Measurements from ENCODE around the gene DNAJC16. TPM values are rescaled to one million over a fixed set of nuclear protein-coding genes. Genes with fewer than 3 reads are reported as not detected.

DNAJC16 gene
- total and polyA plus RNA-seq, 2 of the 13 experiments (the other 11 are each of a cell fraction or from before 2014, with no cell fraction given) = 11.4 to 15.4 TPM

DNA sequence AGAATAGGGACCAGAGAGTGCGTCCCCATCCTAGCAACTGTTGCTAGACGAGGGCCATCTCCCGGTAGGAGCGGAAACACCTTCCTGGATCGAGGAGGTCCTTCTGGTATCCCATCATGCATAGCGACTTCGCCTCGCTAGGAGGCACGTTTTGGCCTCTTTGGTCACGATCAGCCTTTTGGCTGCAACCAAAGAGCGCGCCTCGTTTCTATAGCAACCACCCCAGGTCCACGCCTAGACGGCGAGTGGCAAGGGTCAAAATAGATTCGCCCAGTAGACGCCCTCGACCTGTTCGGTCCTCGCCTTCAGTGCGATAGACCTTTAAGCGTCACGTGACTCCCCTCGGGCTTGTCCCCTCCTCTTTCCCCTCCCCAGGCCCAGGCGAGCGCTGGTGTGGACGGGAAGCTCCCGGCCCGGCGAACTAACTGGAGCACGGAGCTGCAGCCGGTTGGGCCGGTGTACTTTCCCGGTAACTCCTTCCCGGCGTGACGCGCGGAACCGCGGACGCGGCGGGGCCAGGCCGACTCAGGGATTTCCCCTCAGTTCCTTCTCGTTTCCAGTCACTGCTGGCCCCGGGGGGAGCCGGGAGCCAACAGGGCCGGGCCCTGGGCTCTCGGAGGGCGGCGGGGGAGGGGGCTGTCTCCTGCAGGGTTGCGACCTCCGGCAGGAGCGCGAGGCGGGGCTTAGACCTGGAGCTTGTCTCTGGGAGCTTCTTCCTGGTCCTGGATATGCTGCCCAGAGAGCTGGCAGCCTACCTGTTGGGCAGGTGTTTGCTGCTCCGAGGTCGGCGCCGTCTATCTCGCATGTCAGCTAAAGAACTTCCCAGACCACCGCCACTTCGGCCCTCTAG lies at the start of gene DNAJC16 (continued):
- TF ChIP-seq, protein P1, sequence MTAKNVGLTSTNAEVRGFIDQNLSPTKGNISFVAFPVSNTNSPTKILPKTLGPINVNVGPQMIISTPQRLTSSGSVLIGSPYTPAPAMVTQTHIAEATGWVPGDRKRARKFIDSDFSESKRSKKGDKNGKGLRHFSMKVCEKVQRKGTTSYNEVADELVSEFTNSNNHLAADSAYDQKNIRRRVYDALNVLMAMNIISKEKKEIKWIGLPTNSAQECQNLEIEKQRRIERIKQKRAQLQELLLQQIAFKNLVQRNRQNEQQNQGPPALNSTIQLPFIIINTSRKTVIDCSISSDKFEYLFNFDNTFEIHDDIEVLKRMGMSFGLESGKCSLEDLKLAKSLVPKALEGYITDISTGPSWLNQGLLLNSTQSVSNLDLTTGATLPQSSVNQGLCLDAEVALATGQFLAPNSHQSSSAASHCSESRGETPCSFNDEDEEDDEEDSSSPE (CRISPR knock-in tag; IDR thresholded peaks at IDR 0.05) = peak; percentile 71
- TF ChIP-seq POLR2G (IDR thresholded peaks at IDR 0.05; ENCODE audit: low read depth, low read length) = peak; percentile 92
- TF ChIP-seq BORCS8-MEF2B (CRISPR knock-in tag; IDR thresholded peaks at IDR 0.05) = peak; percentile 81
- no peak for TF ChIP-seq ATRX (CRISPR knock-in tag; IDR thresholded peaks at IDR 0.05; ENCODE audit: borderline replicate concordance)
- no peak for TF ChIP-seq FOSL1 (CRISPR knock-in tag; IDR thresholded peaks at IDR 0.05; ENCODE audit: borderline replicate concordance)
- TF ChIP-seq ONECUT2 (CRISPR knock-in tag; IDR thresholded peaks at IDR 0.05) = no peak
- no peak for TF ChIP-seq MLLT10 (CRISPR knock-in tag; IDR thresholded peaks at IDR 0.05)
- 0 out of 2 replicates have a peak, but pooled peaks have one; percentile 48 for TF ChIP-seq ATF7-NPFF (CRISPR knock-in tag; IDR thresholded peaks at IDR 0.05; ENCODE audit: low read depth)
- TF ChIP-seq STAG1 (CRISPR knock-in tag; IDR thresholded peaks at IDR 0.05) = no peak
- 0 out of 2 replicates have a peak, but pooled peaks have one; percentile 78 for TF ChIP-seq ZNF546 (CRISPR knock-in tag; conservative IDR thresholded peaks at IDR 0.05)
- no peak for TF ChIP-seq ZNF558 (CRISPR knock-in tag; IDR thresholded peaks at IDR 0.05; ENCODE audit: borderline replicate concordance)
- TF ChIP-seq ATF7 (IDR thresholded peaks at IDR 0.05) = no peak
- TF ChIP-seq ATF7 (CRISPR knock-in tag; IDR thresholded peaks at IDR 0.05) = peak; percentile 68
- TF ChIP-seq ZFP62 (CRISPR knock-in tag; IDR thresholded peaks at IDR 0.05) = no peak
- peak; percentile 88 for TF ChIP-seq ELF1 (CRISPR knock-in tag; IDR thresholded peaks at IDR 0.05)
- TF ChIP-seq IRX3 (CRISPR knock-in tag; IDR thresholded peaks at IDR 0.05; ENCODE audit: borderline replicate concordance, low read depth) = no peak
- TF ChIP-seq, protein P2, sequence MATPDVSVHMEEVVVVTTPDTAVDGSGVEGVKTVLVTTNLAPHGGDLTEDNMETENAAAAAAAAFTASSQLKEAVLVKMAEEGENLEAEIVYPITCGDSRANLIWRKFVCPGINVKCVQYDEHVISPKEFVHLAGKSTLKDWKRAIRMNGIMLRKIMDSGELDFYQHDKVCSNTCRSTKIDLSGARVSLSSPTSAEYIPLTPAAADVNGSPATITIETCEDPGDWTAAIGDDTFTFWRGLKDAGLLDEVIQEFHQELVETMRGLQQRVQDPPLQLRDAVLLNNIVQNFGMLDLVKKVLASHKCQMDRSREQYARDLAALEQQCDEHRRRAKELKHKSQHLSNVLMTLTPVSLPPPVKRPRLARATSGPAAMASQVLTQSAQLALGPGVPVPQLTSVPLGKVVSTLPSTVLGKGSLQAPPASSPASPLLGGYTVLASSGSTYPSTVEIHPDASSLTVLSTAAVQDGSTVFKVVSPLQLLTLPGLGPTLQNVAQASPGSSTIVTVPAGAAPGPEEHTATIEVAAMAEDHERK (CRISPR knock-in tag; IDR thresholded peaks at IDR 0.05; ENCODE audit: low read depth) = peak; percentile 93
- no peak for TF ChIP-seq ATM (IDR thresholded peaks at IDR 0.05; ENCODE audit: borderline replicate concordance)
- TF ChIP-seq MAZ (IDR thresholded peaks at IDR 0.05; ENCODE audit: borderline replicate concordance, low read depth, low read length) = peak; percentile 94
- peak; percentile 96 for TF ChIP-seq MAZ (CRISPR knock-in tag; IDR thresholded peaks at IDR 0.05; ENCODE audit: low read depth)
- no peak; the same call in 1 of the 2 replicates for TF ChIP-seq ETV6 (CRISPR knock-in tag; conservative IDR thresholded peaks at IDR 0.05)
- no peak for TF ChIP-seq ZNF703 (CRISPR knock-in tag; IDR thresholded peaks at IDR 0.05; ENCODE audit: borderline replicate concordance)
- TF ChIP-seq, protein P3, sequence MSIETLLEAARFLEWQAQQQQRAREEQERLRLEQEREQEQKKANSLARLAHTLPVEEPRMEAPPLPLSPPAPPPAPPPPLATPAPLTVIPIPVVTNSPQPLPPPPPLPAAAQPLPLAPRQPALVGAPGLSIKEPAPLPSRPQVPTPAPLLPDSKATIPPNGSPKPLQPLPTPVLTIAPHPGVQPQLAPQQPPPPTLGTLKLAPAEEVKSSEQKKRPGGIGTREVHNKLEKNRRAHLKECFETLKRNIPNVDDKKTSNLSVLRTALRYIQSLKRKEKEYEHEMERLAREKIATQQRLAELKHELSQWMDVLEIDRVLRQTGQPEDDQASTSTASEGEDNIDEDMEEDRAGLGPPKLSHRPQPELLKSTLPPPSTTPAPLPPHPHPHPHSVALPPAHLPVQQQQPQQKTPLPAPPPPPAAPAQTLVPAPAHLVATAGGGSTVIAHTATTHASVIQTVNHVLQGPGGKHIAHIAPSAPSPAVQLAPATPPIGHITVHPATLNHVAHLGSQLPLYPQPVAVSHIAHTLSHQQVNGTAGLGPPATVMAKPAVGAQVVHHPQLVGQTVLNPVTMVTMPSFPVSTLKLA (IDR thresholded peaks at IDR 0.05) = peak; percentile 92
- TF ChIP-seq ZNF317 (CRISPR knock-in tag; IDR thresholded peaks at IDR 0.05) = no peak
- TF ChIP-seq ZNF274 (CRISPR knock-in tag; IDR thresholded peaks at IDR 0.05) = peak; percentile 43; the same call in 1 of the 2 replicates
- peak; percentile 99 for TF ChIP-seq SAP130 (CRISPR knock-in tag; IDR thresholded peaks at IDR 0.05; ENCODE audit: low read depth)
- no peak for TF ChIP-seq TCF7 (IDR thresholded peaks at IDR 0.05; ENCODE audit: low read depth)

All from HepG2 (cell line).